ENCODE results near the gene RPE. TPM values are rescaled to one million over a fixed set of nuclear protein-coding genes. Genes with fewer than 3 reads are reported as not detected.
A peak's percentile ranks its signal among the peaks of the same experiment; 100 is the strongest.

The RPE gene
- total RNA-seq (2014; rRNA removed; shearing (Covaris generic)): 125 and 164 TPM in 2 replicates

DNA sequence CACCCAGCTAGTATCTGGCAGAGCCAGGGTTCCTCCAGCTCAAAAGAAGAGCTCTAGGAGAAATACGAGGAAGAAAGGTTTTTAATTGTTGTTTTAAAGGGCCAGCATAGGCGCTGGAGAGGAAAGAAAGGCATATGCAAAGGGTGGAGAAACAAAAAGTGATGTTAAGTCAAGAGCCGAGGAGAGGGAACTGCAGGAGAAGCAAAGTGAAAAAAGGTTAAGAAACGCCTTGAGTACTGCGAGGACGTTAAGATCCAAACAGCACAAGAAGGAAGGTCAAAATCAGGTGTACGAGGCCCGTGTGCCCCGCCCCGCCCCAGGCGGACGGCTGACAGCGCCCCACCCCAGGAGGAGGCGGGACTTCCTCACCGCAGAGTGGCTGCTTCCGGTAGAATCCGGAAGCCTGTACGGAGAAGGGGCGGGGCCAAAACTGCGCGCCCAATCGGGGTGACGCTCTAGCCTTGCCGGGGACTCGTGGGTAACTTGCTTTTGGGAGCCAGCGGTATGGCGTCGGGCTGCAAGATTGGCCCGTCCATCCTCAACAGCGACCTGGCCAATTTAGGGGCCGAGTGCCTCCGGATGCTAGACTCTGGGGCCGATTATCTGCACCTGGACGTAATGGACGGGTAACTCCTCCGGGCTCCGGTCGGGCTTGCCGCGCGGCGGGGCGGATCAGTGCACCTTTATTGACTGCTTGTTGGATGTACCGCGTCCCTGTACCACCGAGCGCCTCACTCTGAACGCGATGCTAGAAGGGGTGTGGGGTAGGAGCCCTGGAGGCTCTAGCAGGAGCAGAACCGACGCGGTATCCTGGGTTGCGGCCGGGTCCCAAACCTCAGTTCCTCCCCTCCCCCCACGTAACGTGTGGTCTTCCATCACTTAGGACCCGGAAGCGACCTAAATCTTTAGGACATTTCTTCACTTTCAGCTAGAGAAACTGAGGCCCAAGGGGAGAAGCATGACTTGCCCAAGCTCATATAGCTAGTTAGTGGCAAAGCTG is at the start of gene RPE:
RPE (plus strand) TSS at position 481 of the 1,000 bp plus-strand sequence; CDS start at position 505, 24 bp downstream.
- DNase-seq (ENCODE audit: low spot score): peak; percentile 91

DNA sequence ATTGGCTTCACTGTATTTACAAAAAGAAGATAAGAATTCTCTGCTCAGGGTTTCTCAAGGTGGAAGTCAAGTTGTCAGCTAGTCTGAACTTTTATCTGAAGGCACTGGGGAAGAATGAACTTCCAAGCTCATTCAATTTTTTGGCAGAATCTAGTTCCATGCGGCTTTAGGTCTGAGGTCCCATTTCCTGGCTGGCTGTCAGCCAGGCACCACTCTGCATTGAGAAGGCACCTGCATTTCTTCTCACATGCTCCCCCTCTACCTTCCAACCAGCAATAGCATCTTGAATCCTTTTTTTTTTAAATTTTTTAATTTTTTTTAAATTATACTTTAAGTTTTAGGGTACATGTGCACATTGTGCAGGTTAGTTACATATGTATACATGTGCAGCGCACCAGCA is 46.2 kb upstream of the RPE start:
- DNase-seq (ENCODE audit: low spot score): no peak

DNA sequence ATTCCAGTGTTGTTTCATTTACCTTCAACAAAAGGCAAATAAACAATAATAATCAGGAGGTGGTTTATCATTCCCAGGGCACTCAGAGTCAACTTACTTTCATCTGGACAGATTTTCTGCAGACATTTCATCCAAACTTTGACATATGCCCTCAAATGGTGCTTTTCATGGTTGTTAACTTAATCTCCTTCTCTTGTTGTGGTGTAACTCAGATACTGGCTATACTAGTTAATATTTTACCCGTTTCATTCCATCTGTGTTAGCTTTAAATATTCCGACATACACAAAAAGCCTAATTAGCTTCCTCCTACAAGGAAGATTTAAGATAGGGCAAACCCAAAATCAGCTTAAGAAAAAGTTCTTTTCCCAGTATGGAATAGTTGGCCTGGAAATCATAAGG is 44.4 kb upstream of the RPE start:
- no peak for DNase-seq (ENCODE audit: low spot score)

DNA sequence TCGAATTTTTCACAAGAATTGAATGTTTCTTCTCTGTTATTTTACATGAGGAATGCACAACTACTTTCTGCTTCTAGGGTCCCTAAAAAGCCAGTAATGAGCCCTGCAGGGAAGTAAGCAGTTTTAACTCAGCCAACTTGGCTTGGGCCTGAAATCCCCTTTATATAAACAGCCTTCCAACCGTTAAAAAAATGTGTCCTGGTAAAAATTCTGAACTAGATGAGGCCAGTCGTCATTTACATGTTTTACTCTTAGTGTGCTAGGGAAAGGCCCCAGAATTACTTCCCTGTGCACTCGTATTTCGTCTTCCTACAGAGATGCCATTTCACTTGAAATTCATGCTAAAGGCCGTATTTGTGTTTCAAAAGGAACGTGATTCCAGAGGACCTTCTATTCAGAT is 42.4 kb upstream of the RPE start:
- DNase-seq (ENCODE audit: low spot score): no peak

DNA sequence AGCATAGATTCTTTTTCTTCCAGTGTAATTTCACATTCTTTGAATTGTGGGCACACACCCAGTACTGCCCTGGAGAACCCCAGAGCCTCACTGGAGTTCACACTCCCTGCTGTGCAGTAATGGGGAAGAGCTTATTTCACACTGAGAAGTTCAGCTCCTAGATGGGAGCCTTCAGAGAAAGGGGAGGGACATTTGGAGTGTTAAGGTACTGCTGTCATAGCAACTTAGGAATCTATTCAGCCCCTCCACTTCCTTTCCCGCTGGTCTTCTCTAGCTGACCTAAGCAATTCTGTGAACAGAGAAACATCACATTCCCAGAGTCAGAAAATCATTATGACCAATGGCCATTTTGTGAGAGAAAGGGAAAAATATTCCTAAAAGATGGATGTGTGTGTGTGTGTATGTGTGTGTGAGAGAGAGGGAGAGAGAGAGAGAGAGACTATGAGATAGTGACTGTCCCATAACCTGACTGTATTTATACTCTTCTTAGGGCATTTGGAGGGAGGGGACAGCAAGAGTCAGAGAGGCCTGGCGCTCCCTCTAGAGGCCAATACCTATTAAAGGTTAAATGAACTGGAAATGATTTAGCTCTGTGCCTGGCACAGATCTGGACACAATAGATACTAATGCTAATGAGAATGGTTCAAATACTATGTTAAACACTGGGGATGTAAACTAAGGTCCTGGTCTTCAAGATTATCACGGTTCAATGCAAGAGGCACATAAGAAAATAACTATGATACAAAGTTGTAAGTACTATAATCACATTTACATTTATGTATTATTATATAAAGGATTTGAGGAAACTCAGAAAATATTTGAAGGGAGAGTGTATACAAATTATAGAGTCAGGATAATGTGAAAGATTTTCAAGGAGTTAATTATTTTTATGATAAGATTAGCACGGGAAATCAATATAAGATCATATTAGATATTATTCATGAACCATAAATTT is 41.5 kb upstream of the RPE start:
- peak; percentile 52 for DNase-seq (ENCODE audit: low spot score)

DNA sequence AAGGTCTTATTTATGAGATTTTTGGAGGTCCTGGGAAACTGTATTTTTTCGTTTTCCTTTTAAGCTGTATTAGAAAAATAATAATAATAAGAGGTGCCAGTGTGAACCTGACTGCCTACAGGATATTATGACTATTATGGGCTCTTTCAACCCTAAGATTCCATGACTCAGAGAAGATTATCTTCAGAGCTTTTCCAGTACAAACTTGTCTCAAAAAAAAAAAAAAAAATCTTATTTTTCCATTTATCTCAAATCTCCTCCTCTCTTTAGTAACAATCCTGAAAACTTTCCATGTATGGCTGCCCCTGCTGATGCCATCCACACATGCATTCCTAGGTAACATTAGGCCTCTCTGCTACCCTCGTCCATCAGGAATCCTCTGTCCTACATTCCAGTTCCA is 36.7 kb upstream of the RPE start:
- DNase-seq (ENCODE audit: low spot score): no peak

DNA sequence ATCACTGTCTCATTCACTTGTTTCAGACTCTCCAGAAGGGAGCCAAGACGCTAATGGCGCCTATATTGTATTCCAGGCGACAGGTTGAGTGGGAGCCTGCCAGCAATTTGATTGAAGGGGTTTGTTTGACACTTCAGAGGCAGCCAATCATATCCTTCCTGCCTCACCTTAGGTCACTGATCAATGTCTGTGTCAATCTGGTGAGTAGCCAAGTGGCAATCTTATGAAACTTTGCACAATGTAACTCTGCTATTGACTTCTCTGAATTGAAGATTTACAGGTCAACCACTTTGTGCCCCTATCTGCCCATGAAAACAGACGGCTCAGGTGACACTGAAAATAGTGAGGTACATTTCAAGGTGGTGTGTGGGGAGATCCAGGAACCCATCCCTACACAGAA is 32.7 kb upstream of the RPE start:
- no peak for DNase-seq (ENCODE audit: low spot score)

DNA sequence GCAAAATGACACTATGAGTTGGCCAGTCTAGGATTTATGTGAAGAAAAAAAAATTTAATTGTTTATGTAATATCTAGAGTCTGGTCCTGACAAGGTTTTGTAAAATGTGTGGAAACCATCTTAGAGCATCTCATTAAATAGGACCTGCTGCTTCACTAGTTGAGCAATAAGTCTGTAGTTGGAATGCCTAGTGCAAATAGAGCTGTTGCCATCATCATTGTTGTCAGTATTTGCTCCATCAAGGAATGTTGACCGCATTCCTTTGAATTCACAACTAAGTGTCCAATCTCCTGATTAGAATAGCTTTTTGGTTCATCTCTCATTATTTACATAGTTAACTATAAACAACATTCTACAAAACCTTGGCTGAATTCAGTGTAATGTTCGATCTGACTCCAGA is 32.2 kb upstream of the RPE start:
- DNase-seq (ENCODE audit: low spot score): no peak

DNA sequence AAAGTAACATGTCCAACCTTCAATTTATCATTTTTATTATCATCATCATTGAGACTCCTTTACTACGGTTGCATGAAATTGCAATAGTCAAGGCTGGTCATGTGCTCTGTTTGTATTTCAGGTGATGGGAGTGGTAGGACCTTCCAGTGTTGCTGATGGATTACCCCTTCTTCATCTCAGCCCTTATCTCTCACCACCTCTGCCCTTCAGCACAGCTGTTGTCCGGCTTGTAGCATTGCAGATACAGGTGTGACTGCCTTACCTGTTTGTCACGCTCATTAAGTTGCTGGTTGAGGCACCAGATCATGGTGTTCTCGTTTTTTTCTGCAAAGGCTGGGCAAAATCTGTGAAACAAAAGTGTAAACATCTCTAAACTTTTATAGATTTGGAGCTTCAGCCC is 31.7 kb upstream of the RPE start:
- no peak for DNase-seq (ENCODE audit: low spot score)

DNA sequence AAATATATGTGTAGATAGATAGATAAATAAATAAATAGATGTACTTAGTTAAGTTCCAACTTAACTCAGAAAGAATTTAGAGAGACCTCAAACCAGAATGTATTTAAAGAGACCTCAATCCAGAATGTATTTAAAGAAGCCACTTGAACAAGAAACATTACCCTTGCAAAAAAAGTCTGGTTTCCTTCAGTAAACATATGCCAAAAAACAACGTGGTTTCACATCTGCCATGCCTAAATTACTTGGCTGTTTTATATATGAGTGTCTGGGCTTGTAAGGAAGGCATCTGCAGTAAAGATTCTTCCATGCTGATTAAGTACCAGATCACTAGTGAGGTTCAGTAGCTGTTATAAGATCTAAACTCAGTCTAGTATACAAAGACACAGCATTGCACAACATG is 29.1 kb upstream of the RPE start:
- no peak for DNase-seq (ENCODE audit: low spot score)

DNA sequence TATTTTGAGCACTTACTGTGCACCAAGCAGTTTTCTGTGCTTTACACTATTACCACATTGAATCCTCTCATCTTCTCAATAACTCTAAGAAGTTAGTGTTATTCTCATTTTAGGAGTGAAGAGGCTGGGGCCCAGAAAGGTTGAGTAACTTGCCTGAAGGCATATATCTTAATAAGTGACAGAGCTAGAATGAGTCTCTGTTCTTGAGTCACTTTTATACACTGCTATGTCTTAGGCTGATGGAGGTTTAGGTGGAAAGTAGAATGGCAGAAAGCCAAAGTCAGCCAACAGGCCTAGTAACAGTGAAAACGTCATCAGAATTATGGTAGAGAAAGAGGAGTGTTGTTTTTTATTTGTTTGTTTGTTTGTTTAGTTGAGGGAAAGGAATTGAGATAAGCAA is 27.9 kb upstream of the RPE start:
- no peak for DNase-seq (ENCODE audit: low spot score)

DNA sequence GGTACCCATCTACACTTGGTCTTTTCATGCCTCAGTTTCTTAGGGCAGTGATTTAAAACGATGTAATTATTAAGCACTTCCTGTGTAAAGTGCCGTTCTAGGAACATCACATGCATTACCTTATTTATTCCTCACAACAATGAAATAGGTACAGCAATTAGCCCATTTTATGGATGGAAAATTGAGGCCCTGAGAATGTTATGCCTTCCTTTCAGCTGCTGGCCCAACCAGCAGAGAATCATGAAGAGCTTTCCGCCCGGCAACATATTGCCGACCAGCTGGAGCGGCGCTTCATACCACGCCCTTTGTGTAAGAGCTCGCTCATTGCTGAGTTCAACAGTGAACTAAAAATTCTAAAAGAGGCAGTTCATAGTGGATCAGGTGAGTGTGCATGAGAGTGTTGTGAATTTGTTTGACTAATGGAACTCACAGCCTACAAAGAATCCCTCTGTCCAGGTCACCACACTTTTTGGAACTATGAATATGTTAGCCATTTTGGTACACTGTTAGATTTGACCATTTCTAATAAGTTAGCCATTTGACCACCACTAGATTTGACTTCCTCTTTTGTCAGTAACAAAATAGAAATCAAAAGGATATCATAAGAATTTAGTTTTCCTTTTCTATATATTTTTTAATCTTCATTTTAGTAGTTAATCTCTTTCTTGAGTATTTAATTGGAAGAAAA is 25.6 kb upstream of the RPE start:
- DNase-seq (ENCODE audit: low spot score): no peak

DNA sequence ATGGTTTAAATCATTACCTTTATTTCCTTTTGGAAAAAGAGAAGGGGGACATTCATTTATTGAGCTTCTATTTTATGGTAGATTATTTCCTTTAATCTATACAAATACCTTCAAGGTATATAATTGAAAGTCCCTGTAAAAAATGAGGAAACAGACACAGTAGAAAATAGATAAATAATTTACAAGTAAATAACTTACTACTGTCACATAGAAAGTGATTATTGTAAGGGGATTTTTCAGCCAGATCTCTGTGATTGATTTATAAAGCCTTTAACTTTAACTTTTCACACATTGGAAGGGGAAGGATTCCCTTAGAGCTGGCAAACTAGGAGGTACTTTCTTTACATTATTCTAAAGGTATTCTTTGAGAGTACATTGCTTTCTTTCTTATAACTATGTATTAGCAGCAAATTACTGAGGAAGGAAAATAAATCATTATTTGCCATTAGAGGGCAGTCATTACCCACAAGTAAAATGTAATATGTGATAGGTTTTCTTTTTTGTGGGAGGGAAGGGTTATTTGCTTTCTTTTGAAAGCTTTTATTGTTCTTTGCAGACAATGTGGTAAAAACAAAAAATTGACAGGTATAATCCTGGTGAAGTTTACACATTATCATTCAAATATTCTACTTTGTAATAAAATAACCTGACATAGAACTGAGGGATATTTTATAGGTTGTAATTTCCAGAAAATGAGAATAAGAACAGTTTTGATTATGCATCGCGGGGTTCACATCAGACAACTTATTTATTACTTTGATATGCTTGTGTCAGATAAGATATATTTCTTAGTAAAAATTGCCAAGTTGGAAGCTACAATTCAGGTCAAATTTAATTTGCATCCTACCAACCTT is 24.8 kb upstream of the RPE start:
- peak; percentile 11 for DNase-seq (ENCODE audit: low spot score)

DNA sequence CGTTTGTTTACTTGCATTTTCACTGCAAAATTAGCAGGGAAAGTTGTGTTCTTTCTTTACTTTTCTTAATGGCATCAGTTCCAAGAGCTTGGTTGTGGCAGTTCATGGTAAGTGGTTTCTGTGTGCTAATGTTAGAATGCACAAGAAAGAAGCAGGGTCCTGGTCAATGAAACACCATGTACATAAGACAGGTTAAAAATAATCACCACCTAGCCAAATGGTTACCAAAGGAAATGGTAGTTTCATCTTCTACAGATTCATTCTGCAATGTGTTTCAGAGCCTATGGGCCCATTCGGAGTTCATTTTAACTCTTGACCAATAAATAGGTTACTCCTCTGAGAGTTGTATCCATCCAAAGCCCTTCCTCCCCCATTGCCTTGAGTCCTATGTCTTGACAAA is 18.1 kb upstream of the RPE start:
- DNase-seq (ENCODE audit: low spot score): no peak

DNA sequence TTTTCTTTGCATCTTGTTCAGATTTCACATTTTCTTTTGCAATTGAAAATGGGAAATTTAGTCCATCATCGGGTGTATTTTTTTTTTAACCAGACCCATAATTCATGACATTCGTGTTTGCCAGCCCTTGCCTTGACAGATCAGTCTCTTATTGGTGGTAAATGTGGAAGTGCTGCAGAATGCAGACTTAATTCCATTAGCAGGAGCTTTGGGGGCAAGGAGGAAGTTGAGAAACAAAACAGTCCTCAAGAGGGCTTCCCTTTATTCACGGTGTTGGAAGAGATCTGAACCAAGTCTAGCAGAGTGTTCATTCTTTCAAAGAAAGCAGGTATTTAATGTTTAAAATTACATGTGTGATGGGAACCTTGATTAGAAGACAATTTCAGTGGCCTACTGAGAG is 16.6 kb upstream of the RPE start:
- no peak for DNase-seq (ENCODE audit: low spot score)

DNA sequence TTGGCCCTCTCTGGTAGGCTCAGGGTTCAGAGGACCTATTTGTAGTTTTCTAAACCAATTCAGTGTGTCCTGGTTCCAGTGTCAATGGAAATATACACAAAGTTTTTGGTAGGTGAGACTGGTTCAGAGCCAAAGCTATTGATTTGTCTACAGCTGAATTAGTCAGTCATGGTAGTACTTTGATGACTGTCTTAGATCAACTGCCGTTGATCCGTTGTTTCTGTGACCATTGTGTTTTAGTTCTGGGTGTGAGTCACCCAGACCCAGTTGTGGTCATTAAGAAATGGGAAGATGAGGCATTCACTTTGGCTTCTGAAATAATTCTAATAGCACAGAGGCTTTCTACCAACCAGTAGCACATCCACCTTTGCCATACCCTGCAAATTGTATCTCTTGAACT is 16.0 kb upstream of the RPE start:
- DNase-seq (ENCODE audit: low spot score): no peak

DNA sequence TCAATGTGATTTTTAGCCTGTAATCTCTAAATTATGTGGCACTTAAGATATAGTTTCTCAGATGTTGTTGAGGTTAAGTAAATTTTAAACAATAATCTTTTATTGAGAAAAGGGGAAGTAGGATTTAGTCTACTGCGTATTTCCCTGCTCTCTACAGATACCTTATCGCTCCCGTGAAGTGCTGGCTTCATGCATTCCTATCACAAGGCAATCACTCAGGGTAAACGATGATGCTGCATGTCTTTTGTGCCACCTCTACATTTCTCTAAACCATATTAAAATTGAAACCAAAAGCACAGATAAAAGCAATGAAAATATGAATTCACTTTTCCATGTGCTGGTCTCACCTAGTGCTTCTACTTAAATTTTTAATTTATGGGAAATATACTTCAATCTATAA is 14.4 kb upstream of the RPE start:
- DNase-seq (ENCODE audit: low spot score): no peak

DNA sequence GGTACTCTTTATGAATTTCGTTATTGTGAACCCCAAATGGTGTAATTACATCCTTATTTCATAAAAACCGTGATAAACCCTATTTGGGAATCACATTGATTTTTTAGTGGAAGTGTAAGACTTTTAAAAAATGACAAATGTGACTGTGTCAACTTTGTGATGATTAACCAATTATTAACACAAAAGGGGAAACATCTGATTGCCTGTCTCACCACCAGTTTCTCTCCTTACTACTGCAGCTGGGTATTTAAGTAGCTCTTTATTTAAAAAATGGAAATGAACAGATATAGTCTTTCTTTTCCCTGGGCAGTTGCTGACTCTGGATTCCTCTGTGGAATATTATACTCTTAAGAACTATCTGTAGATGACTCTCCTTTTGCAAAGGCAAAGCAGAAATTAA is 11.6 kb upstream of the RPE start:
- no peak for DNase-seq (ENCODE audit: low spot score)

DNA sequence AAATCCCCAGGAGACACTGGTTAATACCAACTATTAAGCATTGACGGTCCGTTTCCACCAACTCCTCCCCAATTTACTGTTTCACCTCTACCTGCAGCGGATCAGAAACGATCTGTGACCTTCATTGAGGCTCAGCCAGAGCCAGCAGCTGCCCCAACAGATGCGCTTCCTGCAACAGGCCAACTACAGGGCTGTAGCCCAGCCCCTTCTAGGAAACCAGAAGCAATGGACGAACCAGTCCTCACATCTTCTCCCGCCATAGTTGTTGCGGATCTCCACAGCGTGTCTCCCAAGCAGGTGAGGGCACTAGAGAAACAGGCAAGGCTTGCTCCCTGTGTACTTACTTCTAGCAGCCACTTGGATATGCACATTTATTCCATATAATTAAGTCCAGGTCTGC is 8.5 kb upstream of the RPE start:
- no peak for DNase-seq (ENCODE audit: low spot score)

DNA sequence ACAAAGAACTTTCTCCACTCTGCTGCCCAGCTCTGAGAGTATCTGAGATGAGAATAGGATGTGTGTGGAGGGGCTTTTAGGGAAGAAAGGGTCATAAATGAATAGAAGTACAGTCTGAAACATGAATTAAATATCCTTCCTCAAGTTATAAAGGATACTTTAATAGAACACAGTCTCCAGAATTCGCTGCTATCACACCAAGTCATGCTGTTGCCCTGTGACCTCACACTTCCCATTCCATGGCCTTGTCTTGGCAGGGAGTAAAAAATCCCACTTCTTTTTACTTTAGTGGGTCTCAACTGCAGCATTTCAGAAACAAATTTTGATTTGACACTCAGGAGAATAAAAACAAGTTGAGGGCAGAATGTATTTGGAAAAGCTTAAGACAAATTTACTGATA is 3.8 kb upstream of the RPE start:
- no peak for DNase-seq (ENCODE audit: low spot score)
